ENCODE results near the gene FCER1G.
A peak's percentile ranks its signal among the peaks of the same experiment; 100 is the strongest.
"Not testable (repeated sequence)": the region's sequence is repeated elsewhere in the genome, so short reads cannot be mapped to it uniquely, and the experiment has no call there.

The FCER1G gene

GRCh38 chr1:161235957-161236775 lies 21.1 kb downstream of the FCER1G start:
- DNase-seq: no peak

- DNase-seq: no peak
Measured at GRCh38 chr1:161238039-161238473, 23.0 kb downstream of the FCER1G start, which contains the start of gene NR1I3. Gene NR1I3 (minus strand): TSS chr1:161238203. CDS start chr1:161236565, 1,638 bp downstream.

DNA sequence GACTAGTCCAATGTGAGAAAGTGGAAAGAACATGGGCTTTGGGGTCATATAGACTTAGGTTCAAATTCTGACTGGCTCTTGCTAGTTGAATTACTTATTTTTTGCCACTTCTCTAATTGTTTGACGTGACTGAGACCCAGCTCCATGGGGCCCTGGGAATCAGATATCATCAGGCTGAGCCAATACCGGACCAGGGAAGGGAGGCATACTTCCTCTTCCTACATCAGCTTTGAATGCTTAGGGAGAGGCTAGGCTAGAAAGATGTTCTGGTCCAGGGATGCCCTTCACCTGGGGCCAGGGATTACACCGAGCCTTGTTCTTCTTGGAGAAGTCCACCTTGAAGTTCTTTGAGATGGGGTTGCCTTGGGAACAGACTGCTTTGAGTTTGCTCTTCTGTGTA lies 26.6 kb downstream of the FCER1G start:
- DNase-seq: no peak

DNA sequence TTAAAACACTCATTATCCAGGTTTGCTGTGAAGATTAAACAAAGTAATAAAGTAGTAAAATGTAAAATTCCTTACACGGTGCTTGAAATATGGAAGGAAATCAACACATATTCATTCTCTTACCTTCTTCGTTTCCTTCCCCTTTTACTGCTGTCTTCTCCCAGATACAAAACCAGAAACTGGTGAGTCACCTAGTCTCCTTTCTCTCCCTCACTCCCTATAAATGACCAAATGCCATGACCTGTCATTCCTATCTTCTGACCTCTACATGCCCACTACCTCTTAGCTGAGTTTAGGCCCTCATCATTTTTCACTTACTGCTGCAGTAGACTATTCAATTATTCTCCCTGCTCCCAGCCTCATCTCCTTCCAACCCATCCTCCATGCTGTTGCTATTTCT lies 27.2 kb downstream of the FCER1G start:
- no peak for DNase-seq

DNA sequence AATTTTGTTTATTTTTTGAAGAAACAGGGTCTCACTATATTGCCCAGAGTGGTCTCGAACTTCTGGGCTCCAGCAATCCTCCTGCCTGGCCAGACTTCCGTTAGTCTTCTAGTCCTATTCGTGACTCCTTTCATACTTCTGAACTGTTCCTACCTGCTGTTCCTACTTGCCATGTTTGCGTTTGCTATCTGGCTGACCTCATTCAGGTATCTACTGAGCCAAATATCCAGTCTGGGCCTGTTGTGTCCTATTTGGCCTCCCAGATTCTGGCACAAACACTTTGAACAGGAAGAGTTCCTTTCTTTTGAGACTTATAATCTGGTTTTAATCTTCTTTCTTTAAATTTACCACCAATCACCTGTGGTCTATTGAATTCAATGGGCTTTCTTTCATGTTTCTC lies 29.8 kb downstream of the FCER1G start:
- no peak for DNase-seq

- DNase-seq: not testable (repeated sequence)
Measured at GRCh38 chr1:161250100-161250499, 35.0 kb downstream of the FCER1G start.

DNA sequence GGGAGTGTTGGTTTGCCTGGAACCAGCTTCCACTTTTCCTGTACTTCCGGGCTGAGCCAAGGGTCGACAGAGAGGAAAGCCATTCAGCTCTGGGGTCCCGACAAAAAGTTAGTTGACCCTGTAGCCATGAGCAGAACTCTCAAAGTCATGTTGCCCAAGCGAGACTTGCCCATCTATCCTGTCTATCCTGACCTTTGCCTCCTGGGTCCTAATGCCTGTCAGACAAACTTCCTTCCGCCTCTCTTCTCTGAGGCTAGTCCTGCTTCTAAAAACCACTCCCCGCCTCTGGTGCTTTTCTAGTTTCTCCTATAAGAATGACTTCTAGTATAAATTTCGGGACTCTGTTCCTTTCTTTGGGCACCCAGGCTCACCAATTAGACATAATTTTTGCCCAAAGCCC lies 35.7 kb downstream of the FCER1G start:
- no peak for DNase-seq

DNA sequence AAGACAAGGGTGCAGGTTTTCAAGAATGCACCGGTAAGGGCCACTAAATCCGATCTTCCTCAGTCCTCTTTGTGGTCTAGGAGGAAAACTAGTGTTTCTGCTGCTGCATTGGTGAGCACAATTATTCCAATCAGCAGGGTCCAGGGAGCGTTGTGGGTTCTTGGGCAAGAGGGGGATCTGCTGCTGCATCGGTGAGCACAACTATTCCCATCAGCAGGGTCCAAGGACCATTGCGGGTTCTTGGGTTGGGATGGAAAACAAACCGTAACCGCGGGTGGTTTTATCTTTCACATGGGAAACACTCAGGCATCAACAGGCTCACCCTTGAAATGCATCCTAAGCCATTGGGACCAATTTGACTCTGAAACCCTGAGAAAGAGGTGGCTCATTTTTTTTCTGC lies 36.5 kb downstream of the FCER1G start:
- DNase-seq: no peak

DNA sequence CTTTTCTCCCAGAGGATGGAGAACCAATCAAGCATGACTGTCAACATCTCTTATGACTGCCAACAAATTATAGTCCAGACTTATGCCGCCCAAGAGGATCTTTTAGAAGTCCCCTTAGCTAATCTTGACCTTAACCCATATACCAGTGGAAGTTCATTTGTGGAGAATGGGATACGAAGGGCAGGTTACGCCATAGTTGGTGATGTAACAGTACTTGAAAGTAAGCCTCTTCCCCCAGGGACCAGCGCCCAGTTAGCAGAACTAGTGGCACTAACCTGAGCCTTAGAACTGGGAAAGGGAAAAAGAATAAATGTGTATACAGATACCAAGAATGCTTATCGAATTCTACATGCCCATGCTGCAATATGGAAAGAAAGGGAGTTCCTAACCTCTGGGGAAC lies 40.2 kb downstream of the FCER1G start:
- not testable (repeated sequence) for DNase-seq

DNA sequence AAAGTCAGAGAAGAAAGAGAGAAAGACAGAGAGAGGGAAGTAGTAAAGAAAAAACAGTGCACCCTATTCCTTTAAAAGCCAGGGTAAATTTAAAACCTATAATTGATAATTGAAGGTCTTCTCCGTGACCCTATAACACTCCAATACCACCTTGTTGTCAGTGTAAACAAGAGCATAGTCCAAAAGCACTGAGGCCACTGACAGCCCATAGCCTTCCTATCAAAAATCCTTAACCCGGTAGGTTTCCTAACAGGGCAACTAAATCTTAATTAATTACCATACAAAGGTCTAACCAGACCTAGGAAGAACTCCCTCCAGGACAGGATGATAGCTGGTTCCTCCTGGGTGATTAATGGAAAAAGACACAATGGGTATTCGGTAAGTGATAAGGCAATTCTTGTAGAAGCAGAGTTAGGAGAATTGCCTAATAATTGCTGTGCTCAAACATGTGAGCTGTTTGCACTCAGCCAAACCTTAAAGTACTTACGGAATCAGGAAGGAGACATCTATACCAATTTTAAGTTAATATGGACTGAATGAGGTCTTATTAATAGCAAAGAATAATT lies 40.9 kb downstream of the FCER1G start:
- DNase-seq: not testable (repeated sequence)

DNA sequence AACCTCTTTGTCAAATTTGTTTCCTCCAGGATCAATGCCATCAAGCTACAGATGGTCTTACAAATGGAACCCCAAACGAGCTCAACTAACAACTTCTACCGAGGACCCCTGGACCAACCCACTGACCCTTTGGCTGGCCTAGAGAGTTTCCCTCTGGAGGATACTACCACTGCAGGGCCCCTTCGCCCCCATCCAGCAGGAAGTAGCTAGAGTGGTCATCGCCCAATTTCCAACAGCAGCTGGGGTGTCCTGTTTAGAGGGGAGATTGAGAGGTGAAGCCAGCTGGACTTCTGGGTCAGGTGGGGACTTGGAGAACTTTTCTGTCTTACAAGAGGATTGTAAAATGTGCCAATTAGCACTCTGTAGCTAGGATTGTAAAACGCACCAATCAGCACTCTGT lies 42.0 kb downstream of the FCER1G start:
- DNase-seq: not testable (repeated sequence)

DNA sequence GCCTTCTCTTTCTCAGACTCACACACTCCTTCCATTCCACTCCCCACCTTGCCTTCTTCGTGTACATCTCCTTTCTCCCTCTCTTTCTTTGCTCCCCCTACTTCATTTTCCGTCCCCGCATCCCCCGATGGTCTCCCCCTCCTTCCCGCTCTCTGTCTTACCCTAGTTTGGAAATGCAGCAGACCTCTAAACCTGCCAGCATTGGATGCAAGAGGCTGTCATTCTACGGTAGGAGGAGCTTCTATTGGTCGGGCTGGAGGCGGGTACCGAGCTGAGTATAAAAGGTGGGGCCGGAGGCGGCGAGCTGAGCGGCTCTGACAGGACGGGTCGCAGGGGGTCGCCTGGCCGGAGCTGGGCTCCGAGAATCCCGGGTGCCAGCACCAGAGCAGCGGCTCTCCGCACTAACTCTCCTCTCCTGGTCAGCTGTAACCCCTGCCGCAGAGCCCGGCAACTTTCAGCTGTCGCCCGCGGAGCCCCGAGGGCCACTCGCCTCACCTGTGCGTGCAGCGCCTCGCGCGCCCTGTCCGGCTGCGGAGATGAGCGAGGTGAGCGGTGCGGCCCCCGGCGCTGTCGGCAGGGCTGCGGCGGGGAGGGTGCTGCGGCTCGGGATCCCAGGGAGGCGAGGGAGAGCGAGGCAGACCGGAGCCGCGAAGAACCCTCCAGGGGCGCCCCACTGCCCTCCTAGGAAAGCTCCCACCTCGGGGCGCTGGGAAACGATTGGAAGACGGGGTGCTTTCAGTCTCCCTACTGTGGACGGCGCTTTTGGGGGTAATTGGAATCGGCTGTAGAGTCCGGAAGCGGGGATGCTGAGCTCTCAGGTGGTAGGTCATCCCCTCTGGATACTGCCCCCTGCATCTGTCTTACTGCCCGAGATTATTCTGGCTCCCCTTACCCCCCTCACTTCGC lies 43.6 kb downstream of the FCER1G start, which contains the start of gene PCP4L1:
PCP4L1 (plus strand) TSS at position 307 of the 906 bp plus-strand sequence; CDS start at position 537, 230 bp downstream.
- no peak for DNase-seq

DNA sequence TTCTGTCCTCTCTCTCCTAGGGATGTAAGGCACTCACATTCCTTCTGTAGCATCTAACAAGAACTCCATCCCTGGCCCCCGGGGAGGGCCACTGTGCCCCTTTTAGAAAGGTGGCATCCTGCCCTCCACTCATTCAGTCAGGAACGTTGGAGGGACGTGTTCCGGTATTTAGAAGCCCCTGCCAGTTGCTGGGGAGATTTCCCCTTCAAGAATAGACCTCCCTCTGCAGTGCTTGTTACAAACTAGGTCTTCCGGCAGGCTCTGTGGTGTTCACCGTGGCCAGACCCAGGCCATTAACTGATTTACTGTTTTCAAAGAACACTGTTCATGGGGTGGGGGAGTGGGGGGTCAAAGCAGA lies 44.2 kb downstream of the FCER1G start:
- no peak for DNase-seq

GRCh38 chr1:161259765-161260164 lies 44.7 kb downstream of the FCER1G start:
- no peak for DNase-seq

DNA sequence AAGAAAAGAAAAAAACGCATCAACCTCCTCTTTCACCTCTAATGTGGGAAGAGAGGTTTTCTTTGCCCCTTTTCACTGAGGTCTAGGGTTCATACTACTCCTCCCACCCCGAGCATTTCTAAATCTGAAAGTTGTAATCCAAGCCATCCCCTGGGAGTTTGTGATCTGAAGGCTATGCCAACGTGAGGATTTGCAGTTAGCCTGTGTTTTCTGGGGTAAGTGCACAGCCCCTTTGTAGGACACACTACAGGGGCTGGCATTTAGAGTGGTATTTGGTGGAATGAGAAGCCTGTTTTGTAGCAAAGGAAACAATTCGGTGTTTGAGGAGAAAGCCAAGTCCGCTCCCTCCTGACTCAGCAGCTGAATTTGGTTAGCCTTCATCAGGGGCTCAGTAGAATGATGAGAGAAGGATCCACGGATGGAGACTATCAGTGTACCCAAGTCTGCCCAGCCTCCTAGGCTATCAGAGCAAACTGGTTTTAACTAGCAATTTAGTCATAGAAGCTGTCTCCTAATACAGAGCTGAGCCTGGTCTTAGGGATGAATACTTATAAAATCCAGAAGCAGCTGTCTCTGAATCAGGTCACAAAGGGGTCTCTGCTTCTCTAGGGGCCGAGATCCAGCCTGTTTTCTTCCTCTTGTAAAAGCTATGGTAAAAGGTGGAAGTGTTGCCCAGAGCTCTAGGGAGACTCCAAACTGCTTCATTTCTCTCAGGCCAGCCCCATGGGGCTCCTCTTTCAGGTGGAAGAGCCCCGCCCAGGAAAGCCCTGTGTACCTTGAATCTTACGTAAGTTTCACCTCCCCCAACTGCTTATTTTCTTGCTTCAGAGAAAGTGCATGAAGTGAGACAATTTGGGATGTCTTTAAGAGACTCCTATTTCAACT lies 45.5 kb downstream of the FCER1G start:
- no peak for DNase-seq

- DNase-seq: no peak
Measured at GRCh38 chr1:161261261-161262235, 46.5 kb downstream of the FCER1G start.

DNA sequence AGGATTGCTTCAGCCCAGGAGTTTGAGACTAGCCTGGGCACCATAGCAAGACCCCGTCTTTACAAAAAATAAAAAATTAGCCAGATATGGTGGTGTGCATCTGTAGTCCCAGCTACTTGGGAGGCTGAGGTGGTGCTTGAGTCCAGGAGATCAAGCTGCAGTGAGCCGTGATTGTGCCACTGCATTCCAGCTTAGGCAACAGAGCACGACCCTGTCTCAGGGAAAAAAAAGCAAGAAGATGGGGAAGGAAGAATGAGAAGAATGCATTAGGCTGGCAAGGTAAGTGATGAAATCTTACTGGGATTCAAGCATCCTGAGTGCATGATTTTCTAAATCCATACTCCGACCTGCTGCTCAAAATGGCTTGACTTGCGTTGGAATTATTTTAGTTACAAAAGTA lies 50.2 kb downstream of the FCER1G start:
- DNase-seq: no peak

- no peak for DNase-seq
Measured at GRCh38 chr1:161266202-161266601, 51.1 kb downstream of the FCER1G start.

DNA sequence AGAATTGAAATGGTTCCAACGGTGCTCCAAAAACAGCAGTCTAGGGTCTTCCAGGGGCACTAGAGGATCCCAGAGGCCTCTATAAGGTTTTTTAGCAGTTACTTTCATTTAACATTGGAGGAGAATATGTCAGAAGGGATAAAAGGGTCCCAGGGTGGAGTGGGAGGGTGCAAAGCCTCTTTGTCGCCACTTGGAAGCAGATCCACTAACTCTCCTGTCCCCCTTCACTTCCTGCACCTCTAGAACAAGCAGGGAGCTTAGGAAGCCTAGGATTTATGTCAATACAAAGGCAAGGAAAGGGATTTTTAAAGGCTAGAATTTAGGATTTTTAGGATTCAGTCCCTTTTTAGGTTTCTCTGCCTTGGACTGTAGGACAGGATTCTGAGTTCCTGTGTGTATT lies 51.7 kb downstream of the FCER1G start:
- no peak for DNase-seq

- peak; percentile 6 for DNase-seq
Measured at GRCh38 chr1:161267321-161267720, 52.2 kb downstream of the FCER1G start.
